ENCODE results near the gene HSPA1L.
A peak's percentile ranks its signal among the peaks of the same experiment; 100 is the strongest.

The HSPA1L gene

GRCh38 chr6:31781244-31782125, 33.6 kb downstream of the HSPA1L start (continued):
- no peak for TF ChIP-seq SP3 (tag by site-specific recombination; IDR thresholded peaks at IDR 0.05)
- TF ChIP-seq ZNF19 (tag by site-specific recombination; IDR thresholded peaks at IDR 0.05; ENCODE audit: low read depth), result no peak
- TF ChIP-seq ZEB2 (tag by site-specific recombination; IDR thresholded peaks at IDR 0.05), result no peak
- TF ChIP-seq ZNF704 (tag by site-specific recombination; IDR thresholded peaks at IDR 0.05), result no peak
- TF ChIP-seq SCRT2 (tag by site-specific recombination; IDR thresholded peaks at IDR 0.05), result 0 out of 2 replicates have a peak, but pooled peaks have one; percentile 24
- no peak for TF ChIP-seq HOXA7 (CRISPR knock-in tag; IDR thresholded peaks at IDR 0.05; ENCODE audit: borderline replicate concordance)
- no peak for TF ChIP-seq GLI4 (tag by site-specific recombination; IDR thresholded peaks at IDR 0.05)
- no peak for TF ChIP-seq ZNF362 (tag by site-specific recombination; IDR thresholded peaks at IDR 0.05)
- TF ChIP-seq HIC1 (tag by site-specific recombination; IDR thresholded peaks at IDR 0.05), result no peak
- TF ChIP-seq ZNF580 (tag by site-specific recombination; IDR thresholded peaks at IDR 0.05), result no peak
- no peak for TF ChIP-seq ZNF791 (tag by site-specific recombination; IDR thresholded peaks at IDR 0.05)
- no peak for TF ChIP-seq ZNF391 (tag by site-specific recombination; IDR thresholded peaks at IDR 0.05; ENCODE audit: borderline replicate concordance, low read depth)
- no peak for TF ChIP-seq ZNF544 (tag by site-specific recombination; IDR thresholded peaks at IDR 0.05)
- no peak for TF ChIP-seq ZNF433 (tag by site-specific recombination; IDR thresholded peaks at IDR 0.05; ENCODE audit: low read depth)
- no peak for TF ChIP-seq MZF1 (tag by site-specific recombination; IDR thresholded peaks at IDR 0.05; ENCODE audit: borderline replicate concordance)
- no peak for TF ChIP-seq ZNF274 (IDR thresholded peaks at IDR 0.05; ENCODE audit: low read length)
- no peak for TF ChIP-seq ZNF274 (tag by site-specific recombination; IDR thresholded peaks at IDR 0.05; ENCODE audit: borderline replicate concordance)
- no peak for TF ChIP-seq ZNF146 (tag by site-specific recombination; IDR thresholded peaks at IDR 0.05)
- no peak for TF ChIP-seq ZNF280D (tag by site-specific recombination; IDR thresholded peaks at IDR 0.05)
- no peak for TF ChIP-seq ZBTB1 (tag by site-specific recombination; IDR thresholded peaks at IDR 0.05)
- peak; percentile 51; the same call in 1 of the 2 replicates for TF ChIP-seq KLF10 (tag by site-specific recombination; IDR thresholded peaks at IDR 0.05)
- no peak for TF ChIP-seq ZFP41 (tag by site-specific recombination; IDR thresholded peaks at IDR 0.05; ENCODE audit: borderline replicate concordance)
- 0 out of 2 replicates have a peak, but pooled peaks have one; percentile 37 for TF ChIP-seq BCL11B (tag by site-specific recombination; IDR thresholded peaks at IDR 0.05; ENCODE audit: low read depth)
- TF ChIP-seq ZSCAN16 (tag by site-specific recombination; IDR thresholded peaks at IDR 0.05), result no peak
- TF ChIP-seq ZBTB17 (tag by site-specific recombination; IDR thresholded peaks at IDR 0.05), result no peak
- no peak for TF ChIP-seq ZNF513 (tag by site-specific recombination; IDR thresholded peaks at IDR 0.05)
- TF ChIP-seq ZNF2 (tag by site-specific recombination; IDR thresholded peaks at IDR 0.05), result no peak
- TF ChIP-seq ZNF530 (tag by site-specific recombination; IDR thresholded peaks at IDR 0.05; ENCODE audit: low read depth), result no peak
- TF ChIP-seq ZFP37 (tag by site-specific recombination; IDR thresholded peaks at IDR 0.05), result no peak
- TF ChIP-seq ZBTB20 (tag by site-specific recombination; IDR thresholded peaks at IDR 0.05), result no peak
- no peak for TF ChIP-seq ZNF621 (tag by site-specific recombination; IDR thresholded peaks at IDR 0.05)

Data from HEK293 (cell line).